HG02970 (cell line): ENCODE data around the gene TUBGCP3.

Experiments used
- ATAC-seq: cut with Tn5 transposase; IDR thresholded peaks from one replicate; pipeline ENCODE4 v1.9.1; 2021; ENCODE audit warnings: mild to moderate bottlenecking, moderate library complexity, moderate number of reproducible peaks; ENCODE audit not compliant: unreplicated experiment, low FRiP score

Gene TUBGCP3

DNA sequence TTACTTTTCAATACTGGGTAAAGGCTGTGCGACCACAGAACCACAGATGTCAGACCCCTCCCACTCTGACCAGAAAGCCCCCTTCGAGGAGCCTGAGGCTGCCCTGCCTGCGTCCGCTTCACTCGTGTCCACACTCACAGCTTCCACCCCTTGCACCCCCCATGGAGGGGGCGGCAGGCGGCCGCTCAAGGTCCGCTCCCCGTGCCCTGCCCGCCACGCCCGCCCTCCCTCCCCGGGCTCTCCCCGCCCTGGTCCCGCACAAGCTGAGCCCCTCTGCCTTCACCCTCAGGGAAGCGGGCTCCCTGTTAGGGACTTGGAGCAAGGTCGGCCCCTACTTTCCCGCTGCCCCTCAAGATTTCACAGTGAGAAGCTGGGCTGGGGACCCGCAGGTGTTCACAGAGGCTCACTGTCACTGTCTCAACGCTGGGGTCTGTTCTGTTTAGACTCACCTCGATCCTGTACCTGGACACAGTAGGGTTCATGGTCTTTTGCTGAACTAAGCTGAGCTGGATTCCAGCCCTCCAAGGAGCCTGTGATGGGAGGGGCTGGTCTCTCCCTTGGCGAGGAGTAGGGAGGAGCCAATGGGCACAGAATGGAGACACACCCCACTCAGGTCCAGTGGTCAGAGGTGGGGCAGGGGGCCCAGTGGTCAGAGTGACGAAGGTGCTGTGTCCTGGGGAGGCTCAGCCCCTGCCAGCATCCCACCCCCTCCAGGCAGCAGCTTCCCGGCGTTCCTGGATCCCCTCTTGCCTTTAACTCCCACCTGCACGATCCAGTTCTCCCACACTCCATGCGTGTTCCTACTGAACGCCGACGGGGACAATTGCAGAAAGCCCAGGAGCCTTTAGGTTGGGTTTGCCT lies 142.3 kb downstream of the TUBGCP3 start:
- no peak for ATAC-seq

- ATAC-seq: no peak
Observed at GRCh38 chr13:112444416-112445399, 143.2 kb downstream of the TUBGCP3 start.

- ATAC-seq: no peak
Observed at GRCh38 chr13:112443995-112444311, 144.0 kb downstream of the TUBGCP3 start.

DNA sequence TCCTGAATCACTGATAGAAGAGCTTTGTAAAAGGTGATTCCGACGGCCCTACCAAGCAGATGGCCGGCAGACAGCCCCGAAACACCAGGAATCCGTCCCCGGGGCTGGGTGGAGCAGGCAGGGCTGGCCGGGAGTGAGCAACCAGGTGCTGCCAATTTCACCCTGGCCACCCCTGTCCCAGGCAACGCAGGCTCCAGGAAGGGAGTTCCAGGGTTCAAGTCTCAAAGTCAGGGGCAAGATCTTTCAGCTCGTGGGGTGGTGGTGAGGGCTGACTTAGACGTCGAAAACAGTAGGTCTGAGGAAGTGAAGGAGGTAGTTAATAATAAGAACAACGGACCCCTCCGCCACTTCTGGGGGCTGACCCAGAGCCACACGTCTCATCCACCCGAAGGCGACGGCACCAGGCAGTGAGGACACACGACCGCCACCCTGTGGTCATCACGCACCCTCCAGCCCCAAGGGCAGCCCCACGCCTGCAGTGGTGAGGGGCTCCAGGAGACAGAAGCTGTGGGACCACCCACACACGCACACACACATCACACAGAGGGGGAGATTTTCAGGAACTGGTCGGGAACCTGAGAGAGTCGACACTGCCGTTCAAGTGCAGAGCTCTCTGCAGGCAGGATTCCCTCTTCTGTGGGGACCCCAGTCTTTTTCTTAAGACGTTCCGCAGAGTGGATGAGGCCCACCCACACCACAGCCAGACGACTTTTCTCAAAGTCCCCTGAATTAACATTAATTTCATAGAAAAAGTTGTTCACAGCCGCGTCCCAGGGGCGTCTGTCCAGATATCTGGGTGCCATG lies 144.6 kb downstream of the TUBGCP3 start:
- ATAC-seq: no peak

DNA sequence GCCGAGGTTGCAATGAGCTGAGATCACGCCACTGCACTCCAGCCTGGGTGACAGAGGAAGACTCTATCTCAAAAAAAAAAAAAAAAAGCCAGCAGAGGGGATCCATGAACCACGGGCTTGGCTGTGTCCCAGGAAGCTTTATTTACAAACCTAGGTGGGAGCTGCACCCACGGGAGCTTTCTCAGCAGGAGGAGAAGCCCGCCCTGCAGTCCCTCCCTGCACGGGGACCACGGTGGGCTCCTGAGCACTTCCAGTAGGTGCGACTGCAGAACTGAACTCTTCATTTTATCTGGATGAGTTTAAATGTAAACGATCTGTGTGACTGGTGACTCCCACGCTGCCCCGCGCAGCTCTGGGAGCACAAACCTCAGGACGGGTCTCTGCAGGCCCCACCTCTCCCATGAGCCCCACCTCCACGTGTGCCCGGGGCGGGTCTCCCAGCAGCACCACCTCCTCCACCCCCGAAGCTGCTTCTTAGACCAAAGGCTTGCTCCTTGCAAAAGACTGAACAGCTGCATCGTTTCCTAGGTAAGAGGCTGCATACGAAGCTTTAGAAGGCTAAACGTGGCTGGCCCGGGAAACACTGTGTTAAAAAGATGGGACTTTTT lies 145.4 kb downstream of the TUBGCP3 start:
- no peak for ATAC-seq

DNA sequence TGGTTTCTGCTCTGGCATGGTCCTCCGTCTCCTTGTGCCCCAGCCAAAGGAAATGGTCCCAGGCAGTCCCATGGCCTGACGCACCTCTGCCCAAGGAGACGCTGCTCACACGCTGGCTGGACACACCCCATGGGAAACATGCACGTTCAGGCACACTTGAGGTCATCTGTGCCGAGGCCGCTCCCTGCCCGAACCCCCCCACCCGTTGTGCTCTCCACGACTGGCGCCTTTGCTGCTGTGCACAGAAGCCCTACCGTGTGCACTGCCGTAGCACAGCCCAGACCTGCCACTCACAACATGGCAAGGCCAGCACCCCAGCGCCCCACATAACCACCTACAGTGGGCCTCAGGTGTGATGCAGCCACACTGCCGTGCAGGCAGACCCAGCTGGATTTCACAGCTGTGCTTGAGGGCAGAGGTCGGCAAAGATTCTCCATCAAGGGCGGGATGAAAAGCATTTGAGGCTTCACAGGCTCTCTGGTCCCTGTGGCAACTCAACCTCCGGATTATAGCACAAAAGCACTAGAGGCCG lies 146.1 kb downstream of the TUBGCP3 start:
- ATAC-seq: no peak

DNA sequence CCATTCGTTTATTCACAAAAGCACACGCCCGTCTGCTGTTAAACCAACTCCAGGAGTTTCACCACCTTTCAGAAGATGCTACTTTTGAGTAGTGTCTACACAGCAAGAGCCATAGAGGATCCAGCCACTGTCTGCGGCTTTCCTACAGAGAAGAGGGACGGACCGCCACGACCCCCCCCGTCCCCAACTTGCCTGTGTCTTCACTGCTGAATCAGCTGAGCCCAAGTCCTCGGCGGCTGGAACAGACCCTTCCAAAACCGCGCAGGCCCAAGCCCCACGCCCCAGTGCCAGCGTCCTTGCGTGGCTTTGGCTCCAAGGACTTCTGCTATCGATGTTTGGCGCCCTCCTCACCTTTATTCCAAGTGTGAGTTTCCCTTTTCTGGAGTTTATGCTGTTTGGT lies 146.7 kb downstream of the TUBGCP3 start:
- no peak for ATAC-seq

DNA sequence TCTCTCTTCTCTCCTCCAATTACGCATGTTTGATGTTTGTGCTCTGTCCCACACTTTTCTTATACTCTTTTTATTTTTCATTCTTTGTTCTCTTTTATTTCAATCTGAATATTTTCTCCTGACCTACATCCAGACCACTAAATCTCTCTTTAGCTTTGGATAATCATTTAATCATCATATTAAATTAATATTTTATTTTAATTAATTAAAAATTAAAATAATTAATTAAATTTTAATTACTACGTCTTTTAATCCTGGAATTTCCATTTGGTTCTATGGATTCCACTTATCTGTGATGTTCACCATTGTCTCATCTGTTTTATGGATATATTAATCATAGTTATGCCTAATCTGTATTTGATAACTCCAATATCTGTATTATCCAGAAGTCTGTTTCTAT lies 149.4 kb downstream of the TUBGCP3 start:
- no peak for ATAC-seq

- no peak for ATAC-seq
Observed at GRCh38 chr13:112438094-112438493, 149.9 kb downstream of the TUBGCP3 start.

GRCh38 chr13:112435973-112436372 lies 152.0 kb downstream of the TUBGCP3 start:
- no peak for ATAC-seq
